Astrocyte of the spinal cord (primary cell): ENCODE measurements around the gene KRT10.

ENCODE experiments used
- DNase-seq: peaks from one replicate; pipeline ENCODE4 v3.0.0; 2011; ENCODE audit warnings: low read depth, low spot score
- H3K4me3 ChIP-seq: 2 replicates; pipeline ENCODE4 v1.5.1; 2011; ENCODE audit warnings: low read depth, mild to moderate bottlenecking, low read length, moderate library complexity
- CTCF ChIP-seq: IDR thresholded peaks from 2 replicates; pipeline ENCODE4 v1.5.1; 2012; ENCODE audit warnings: low read depth, mild to moderate bottlenecking, low read length, inconsistent platforms
- in situ Hi-C: cut with HindIII; loops from 2 replicates; pipeline ENCODE4 v1.10.0; 2017; ENCODE audit warnings: low sequenced_read_pairs

The KRT10 gene

GRCh38 chr17:40825599-40825998, 3.2 kb upstream of the KRT10 start:
- in situ Hi-C loops, result no loop called here
- no peak for DNase-seq
- H3K4me3 ChIP-seq, result no peak overlapping the region
- TF ChIP-seq CTCF, result no peak

GRCh38 chr17:40824015-40824832, 1.8 kb upstream of the KRT10 start:
- no peak overlapping the region for H3K4me3 ChIP-seq
- in situ Hi-C loops, result no loop called here
- TF ChIP-seq CTCF, result no peak
- DNase-seq, result no peak

GRCh38 chr17:40821536-40821935, 878 bp downstream of the KRT10 start:
- H3K4me3 ChIP-seq, result no peak overlapping the region
- no peak for DNase-seq
- no peak for TF ChIP-seq CTCF
- in situ Hi-C loops, result no loop called here

GRCh38 chr17:40820228-40820838, 2.1 kb downstream of the KRT10 start:
- DNase-seq, result no peak
- in situ Hi-C loops, result no loop called here
- TF ChIP-seq CTCF, result no peak
- no peak overlapping the region for H3K4me3 ChIP-seq

GRCh38 chr17:40819528-40820125, 2.8 kb downstream of the KRT10 start:
- no peak for TF ChIP-seq CTCF
- DNase-seq, result peak; percentile 4
- H3K4me3 ChIP-seq, result peak overlapping the region; percentile 57
- in situ Hi-C loops, result no loop called here

GRCh38 chr17:40818733-40819527, 3.5 kb downstream of the KRT10 start:
- DNase-seq, result peak; percentile 87
- peak overlapping the region; percentile 65 for H3K4me3 ChIP-seq
- TF ChIP-seq CTCF, result no peak
- in situ Hi-C loops, result no loop called here
